ENCODE data around the gene ADRA2B.

DNA sequence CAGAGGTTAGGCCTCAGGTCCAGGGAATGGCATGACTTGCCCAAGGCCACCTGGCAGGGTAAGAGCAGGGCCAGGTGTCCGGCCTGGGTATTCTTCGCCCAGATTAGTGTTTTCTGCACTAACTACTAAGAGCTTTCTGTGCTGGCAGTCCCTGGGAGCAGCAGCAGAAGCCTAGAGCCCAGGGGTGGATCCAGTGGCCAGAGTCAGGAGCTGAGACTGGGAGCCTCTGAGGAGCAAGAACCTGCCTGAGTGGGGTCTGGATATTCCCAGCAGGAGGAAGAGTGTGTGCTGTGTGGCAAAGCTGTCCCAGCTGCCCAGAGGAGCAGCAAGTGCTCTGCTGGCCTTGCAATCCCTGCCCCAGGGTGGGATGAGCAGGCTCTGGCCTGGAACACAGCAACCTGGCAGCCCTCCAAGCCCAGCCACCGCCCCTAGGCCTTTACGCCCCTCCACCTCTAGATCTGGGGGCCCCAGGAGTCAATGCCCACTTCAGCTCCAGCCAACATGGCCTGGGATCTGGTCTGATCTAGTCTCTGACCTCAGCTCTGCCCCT, 50.9 kb downstream of the ADRA2B start:
- TF ChIP-seq, protein P1, sequence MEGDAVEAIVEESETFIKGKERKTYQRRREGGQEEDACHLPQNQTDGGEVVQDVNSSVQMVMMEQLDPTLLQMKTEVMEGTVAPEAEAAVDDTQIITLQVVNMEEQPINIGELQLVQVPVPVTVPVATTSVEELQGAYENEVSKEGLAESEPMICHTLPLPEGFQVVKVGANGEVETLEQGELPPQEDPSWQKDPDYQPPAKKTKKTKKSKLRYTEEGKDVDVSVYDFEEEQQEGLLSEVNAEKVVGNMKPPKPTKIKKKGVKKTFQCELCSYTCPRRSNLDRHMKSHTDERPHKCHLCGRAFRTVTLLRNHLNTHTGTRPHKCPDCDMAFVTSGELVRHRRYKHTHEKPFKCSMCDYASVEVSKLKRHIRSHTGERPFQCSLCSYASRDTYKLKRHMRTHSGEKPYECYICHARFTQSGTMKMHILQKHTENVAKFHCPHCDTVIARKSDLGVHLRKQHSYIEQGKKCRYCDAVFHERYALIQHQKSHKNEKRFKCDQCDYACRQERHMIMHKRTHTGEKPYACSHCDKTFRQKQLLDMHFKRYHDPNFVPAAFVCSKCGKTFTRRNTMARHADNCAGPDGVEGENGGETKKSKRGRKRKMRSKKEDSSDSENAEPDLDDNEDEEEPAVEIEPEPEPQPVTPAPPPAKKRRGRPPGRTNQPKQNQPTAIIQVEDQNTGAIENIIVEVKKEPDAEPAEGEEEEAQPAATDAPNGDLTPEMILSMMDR (IDR thresholded peaks at IDR 0.05) = no peak
- no peak for TF ChIP-seq POLR2A (IDR thresholded peaks at IDR 0.05)
